NCI-H510A (cell line): ENCODE data around the gene USP9Y.

ENCODE experiments used
- DNase-seq: peaks from one replicate; lab custom pipeline; 2025; lab: John Stamatoyannopoulos, UW

USP9Y gene

DNA sequence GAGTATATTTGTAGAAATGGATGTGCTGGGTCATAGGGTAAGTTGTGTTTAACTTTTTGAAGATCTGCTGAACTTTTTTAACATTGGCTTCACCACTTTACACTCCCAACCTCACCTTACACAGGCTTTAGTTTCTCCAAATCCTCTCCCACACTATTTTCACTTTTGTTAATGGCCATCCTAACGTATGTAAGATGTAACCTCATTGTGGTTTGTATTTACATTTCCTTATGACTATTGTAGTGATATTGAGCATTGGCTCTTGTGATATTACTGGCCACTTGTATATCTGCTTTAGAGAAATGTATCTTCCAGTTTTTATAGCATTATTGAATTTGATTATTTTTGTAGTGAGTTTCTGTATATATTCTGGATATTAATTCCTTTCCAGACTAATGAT lies 93.0 kb downstream of the USP9Y start:
- DNase-seq: no peak

- DNase-seq: no peak
These were observed 107.0 kb downstream of the USP9Y start for GRCh38 chrY:12808046-12808445.

DNA sequence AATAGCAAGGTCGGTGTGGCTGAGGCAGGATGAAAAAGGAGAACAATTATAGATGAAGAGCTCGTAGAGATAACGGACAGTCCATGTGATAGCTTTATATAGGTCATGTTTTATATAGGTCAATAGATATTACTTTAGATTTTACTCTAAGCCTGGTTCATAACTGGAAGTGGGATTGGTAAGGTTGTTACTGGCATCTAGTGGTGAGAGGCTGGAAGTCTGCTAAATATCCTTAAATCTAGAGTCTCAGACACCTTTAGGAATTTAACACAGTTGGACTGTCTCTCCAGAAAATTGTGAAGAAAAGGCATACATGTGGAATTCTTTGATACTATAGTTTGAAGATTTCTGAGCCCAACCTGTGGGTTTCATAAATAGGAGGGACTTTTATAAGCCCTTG lies 108.0 kb downstream of the USP9Y start:
- DNase-seq: no peak

DNA sequence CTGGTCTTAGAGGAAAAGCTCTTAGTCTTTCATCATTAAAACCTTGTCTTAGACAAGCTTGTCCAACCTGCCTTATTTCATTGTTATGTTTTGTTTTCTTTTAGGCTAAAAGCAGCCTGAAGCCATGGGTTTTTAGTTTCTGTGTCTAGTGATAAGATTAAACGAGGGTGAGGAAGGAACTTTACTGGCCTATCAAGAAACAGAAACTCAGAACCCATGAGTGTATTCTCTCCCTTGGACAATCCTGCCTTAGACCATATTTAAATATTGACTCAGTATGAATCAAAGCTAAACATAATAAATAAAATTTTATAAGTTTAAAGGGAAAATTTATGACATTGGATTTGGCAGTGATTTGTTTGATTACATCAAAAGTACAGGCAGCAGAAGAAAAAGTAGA lies 122.4 kb downstream of the USP9Y start:
- DNase-seq: no peak

DNA sequence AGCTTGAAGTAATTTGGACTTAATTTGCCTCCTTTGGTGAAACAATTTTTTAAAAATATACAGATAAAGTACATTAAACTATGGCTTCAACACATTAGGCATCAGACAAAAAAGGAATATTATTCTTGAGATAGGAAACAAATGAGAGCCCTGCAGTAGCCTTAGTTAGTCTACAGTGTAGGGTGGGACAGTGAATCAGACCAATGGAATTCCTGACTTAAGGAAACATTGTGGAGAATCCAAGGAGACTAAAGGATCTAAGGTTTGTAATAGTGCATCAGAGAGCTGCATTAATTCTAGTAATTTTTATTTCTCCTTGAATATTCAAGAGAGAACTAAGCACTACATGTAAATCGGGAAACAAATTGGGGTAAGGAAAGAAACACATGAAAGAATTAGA lies 125.8 kb downstream of the USP9Y start:
- DNase-seq: no peak

DNA sequence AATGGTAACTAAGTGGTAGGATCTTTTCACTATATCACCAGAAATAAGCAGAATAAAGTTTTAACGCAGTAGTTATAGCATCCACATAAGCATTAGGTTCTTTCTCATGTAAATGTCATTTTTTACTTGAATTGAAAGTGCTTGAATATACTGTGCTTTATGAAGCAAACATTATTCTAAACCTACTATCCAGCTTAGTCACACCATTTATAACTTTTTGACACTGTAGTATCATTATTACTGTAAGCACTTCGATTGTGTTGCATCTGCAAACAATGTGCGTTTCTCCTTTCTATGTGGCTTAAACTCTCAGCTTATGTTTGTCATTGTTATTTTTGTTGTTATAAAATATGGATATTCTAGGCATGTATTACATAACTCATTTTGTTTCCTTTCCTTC lies 132.3 kb downstream of the USP9Y start:
- no peak for DNase-seq

GRCh38 chrY:12837550-12837949 lies 136.5 kb downstream of the USP9Y start:
- no peak for DNase-seq

- no peak for DNase-seq
These were observed 140.3 kb downstream of the USP9Y start for GRCh38 chrY:12841368-12841767.

- DNase-seq: no peak
These were observed 145.8 kb downstream of the USP9Y start for GRCh38 chrY:12846793-12847192.

DNA sequence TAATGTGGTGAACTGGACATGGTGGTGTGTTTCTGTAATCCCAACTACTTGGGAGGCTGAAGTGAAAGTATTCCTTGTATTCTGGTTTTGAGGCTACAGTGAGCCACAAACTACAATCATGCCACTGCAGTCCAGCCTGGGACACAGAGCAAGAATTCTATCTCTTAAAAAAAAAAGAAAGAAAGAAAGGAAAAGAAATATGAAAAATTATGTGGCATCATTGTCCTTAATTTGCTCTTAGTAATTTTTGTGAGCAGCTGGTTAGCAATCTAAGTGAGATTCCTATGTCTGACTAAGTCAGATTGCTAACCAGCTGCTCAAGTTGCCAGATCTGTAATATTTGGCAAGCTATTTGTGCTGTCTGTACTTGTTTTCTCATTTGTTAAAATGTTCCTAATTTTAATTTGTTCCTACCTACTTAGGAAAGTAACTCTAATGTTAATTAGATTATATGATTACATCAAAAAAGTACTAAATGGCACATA lies 154.8 kb downstream of the USP9Y start:
- no peak for DNase-seq

- DNase-seq: no peak
These were observed 166.9 kb downstream of the USP9Y start for GRCh38 chrY:12867960-12868359.

GRCh38 chrY:12896973-12897372 lies 195.9 kb downstream of the USP9Y start:
- DNase-seq: no peak

DNA sequence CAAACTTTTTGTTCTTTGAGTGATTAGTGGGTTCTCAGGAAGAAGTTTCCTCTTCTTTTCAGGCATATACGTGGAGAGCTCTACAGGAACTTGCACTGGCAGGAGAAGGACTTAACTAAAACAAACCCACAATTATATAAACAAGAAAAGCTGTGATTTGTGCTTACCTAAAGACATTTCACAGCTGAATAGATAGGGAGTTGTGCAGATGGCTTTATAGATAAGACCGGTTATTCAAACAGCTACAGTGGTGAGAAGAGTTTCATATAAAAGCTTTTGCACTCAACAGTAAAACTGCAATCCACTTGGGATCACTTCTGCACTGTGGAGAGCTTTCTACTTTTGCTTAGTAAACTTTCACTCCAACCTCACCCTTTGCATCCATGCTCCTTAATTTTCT lies 197.6 kb downstream of the USP9Y start:
- no peak for DNase-seq

DNA sequence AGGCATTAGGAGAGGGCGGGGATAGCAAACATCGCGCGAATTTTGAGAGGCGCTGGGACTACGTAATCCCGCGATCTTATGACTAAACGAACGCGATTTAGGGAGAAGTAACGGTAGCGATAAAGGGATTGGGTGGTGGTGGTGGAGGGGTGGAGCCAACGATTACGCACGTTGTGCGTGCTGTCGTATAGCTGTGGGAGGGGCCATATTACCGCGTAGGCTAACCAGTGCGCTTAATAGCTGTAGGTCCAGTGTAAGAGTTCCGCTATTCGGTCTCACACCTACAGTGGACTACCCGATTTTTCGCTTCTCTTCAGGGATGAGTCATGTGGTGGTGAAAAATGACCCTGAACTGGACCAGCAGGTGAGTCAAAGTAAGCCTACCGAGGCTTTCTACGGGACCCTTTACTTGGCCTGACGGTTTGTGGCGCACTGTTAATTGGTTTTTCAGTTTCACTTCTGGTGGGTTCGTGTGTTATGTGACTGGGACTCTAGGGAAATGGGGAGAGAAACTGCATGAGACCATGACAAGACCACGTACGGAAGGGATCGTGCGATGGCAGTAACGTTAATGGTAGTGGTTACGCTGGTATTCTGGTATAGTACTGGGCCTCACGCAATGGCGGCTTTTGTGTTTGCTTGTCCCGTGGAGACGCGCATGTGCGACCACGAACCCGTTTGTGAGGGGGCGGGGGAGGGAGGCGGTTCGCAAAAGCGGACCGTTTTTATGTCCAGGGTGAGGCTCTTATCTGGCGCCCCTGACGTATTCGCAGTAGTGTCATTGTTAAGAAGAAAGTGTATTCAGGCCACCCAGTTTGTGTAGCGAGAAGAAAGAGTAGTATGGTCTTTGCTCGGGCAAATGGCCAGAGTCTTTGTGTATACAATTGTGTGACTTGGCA lies 203.8 kb downstream of the USP9Y start, which contains the start of gene DDX3Y:
TSS of gene DDX3Y (plus strand) at position 251 of the 899 bp plus-strand sequence. CDS start at position 320, 69 bp downstream.
- no peak for DNase-seq

DNA sequence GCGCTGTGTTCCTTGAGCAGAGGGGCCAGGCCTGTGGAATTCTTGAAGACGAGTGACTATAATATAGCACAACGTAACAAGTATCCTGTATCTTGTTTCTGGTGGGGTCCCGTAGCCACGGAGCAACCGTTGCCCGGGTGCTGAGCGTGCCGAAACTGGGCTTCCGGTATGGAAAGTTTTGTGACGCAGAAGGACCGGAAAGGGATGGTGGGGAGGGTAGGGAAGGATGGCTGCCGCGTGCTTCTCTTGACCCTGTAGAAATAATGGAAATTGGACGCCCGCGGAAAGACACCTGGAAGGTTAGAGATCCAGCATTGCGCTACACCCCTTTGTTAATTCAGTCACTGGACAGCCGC lies 204.5 kb downstream of the USP9Y start:
- no peak for DNase-seq

DNA sequence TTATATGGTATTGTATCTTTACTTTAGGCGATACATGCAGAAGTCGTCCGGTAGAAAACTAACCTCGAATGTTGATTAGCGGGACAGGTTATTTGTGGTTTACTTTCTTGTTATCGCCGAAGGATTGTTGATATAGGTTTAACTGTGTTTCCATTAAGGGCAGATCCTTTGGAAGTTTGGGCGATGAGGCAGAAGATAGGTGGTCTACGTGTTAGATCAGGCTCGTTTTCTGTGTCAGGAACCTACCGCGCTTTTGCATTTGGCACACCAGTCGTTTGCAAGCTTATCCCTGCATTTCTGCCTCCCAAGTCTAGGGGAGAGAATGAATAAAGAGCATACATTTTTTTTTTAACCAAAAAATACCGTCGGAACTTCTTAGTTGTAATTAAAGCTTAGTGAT lies 204.9 kb downstream of the USP9Y start:
- no peak for DNase-seq
